Gastrocnemius medialis (tissue), 4 donors: ENCODE data around the gene DTWD2. TPM values are rescaled to one million over a fixed set of nuclear protein-coding genes. Genes with fewer than 3 reads are reported as not detected.
"Not testable (repeated sequence)": the region's sequence is repeated elsewhere in the genome, so short reads cannot be mapped to it uniquely, and the experiment has no call there.

Experiments
- ATAC-seq, 2 donors: fragments of 150-250 bp; one replicate each; pipeline ENCODE4 v1.9.1; 2016
- DNase-seq, 2 donors: peaks; one replicate each; pipeline ENCODE4 v3.0.0-alpha.2; 2019
- H3K27ac ChIP-seq, 4 donors: fragments of 200-600 bp; sonication (generic); 1 replicate in 1 of 4; 2 replicates in 3 of 4; pipeline ENCODE4 v1.5.1; 2016 to 2018; ENCODE audit warnings: mild to moderate bottlenecking in 2 of 4, moderate library complexity in 1 of 4
- H3K27me3 ChIP-seq, 3 donors: fragments of 200-600 bp; sonication (generic) in 2 of 3; 1 replicate in 1 of 3; 2 replicates in 2 of 3; pipeline versions ENCODE4 v1.5.1 to v1.6.0; 2016 to 2019; ENCODE audit warnings: mild to moderate bottlenecking in 1 of 3, moderate library complexity in 1 of 3
- H3K36me3 ChIP-seq, 2 donors: fragments of 200-600 bp; sonication (generic) in 1 of 2; one replicate each; pipeline ENCODE4 v1.5.1; 2017 to 2018
- H3K4me1 ChIP-seq, 2 donors: fragments of 200-600 bp; sonication (generic) in 1 of 2; one replicate each; pipeline ENCODE4 v1.5.1; 2016 to 2017; ENCODE audit warnings: mild to moderate bottlenecking in 2 of 2
- H3K4me3 ChIP-seq, 4 donors: fragments of 200-600 bp; sonication (generic) in 3 of 4; 1 replicate in 1 of 4; 2 replicates in 3 of 4; pipeline ENCODE4 v1.5.1; 2016 to 2019; ENCODE audit warnings: mild to moderate bottlenecking in 2 of 4
- H3K9me3 ChIP-seq, 3 donors: fragments of 200-600 bp; sonication (generic) in 2 of 3; 1 replicate in 1 of 3; 2 replicates in 2 of 3; pipeline ENCODE4 v1.5.1; 2016 to 2019
- POLR2A ChIP-seq, 2 donors: fragments of 450-650 bp; IDR thresholded peaks; one replicate each; pipeline ENCODE4 v1.6.1; 2017; ENCODE audit warnings: antibody characterized with exemption in 2 of 2, mild to moderate bottlenecking in 2 of 2, moderate library complexity in 2 of 2
- in situ Hi-C, 4 donors: fragments of 200-750 bp; cut with MboI; loops; one replicate each; pipeline versions ENCODE4 v1.15.0 to v1.8.0; 2017; ENCODE audit warnings: low sequenced_read_pairs in 4 of 4
- intact Hi-C: fragments of 100-400 bp; cut with DNase I; formaldehyde crosslinking; loops from one replicate; pipeline ENCODE4 v1.15.1; 2023; ENCODE audit warnings: low total_unique reads
- total RNA-seq, 4 donors: library from RNA; depleted of rRNA; stranded (reverse); fragments of >200 nt; gene quantifications; one replicate each; pipeline versions ENCODE4 v1.1.0 to v1.2.3, GENCODE V29; 2016
- TF ChIP-seq, protein P1 (sequence below), 5 experiments: fragments of 450-650 bp in 3 of 5; fragments of 200-600 bp in 2 of 5; sonication (generic) in 2 of 5; IDR thresholded peaks in 4 of 5; conservative IDR thresholded peaks in 1 of 5; 1 replicate in 4 of 5; 2 replicates in 1 of 5; pipeline ENCODE4 v1.5.1; 2016 to 2019; ENCODE audit warnings: antibody characterized with exemption in 5 of 5, mild to moderate bottlenecking in 3 of 5, moderate library complexity in 3 of 5

The DTWD2 gene
- total RNA-seq, 4 donors from 2014 or later = 2.5 to 19.2 (median 8.0) TPM

DNA sequence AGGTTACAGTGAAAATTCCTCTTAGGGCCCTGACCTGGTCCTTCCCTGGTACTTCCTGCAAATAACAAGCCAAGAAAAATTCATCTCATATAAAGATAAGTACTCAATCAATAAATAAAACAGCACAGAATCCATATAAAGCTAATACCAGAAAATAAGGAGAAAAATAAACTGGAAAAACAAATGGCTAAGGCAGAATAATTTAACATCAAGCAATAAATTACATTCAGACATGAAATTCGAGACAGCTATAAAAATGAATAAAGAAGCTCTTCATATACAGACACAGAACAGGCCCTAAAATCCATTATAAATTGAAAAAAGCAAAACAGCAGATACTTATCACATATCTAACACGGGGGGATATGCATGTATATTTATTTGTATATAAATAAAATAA lies 99.2 kb downstream of the DTWD2 start:
- DNase-seq (no peak), ATAC-seq (no peak)
- no peaks in the 10 kb centered on the region for H3K4me1 ChIP-seq
- in situ Hi-C loops = no loop called here
- H3K27me3 ChIP-seq = no peaks in the 10 kb centered on the region
- no peaks in the 10 kb centered on the region for H3K9me3 ChIP-seq
- no peak for TF ChIP-seq POLR2A (IDR thresholded peaks at IDR 0.05)
- TF ChIP-seq, protein P1, sequence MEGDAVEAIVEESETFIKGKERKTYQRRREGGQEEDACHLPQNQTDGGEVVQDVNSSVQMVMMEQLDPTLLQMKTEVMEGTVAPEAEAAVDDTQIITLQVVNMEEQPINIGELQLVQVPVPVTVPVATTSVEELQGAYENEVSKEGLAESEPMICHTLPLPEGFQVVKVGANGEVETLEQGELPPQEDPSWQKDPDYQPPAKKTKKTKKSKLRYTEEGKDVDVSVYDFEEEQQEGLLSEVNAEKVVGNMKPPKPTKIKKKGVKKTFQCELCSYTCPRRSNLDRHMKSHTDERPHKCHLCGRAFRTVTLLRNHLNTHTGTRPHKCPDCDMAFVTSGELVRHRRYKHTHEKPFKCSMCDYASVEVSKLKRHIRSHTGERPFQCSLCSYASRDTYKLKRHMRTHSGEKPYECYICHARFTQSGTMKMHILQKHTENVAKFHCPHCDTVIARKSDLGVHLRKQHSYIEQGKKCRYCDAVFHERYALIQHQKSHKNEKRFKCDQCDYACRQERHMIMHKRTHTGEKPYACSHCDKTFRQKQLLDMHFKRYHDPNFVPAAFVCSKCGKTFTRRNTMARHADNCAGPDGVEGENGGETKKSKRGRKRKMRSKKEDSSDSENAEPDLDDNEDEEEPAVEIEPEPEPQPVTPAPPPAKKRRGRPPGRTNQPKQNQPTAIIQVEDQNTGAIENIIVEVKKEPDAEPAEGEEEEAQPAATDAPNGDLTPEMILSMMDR (IDR thresholded peaks at IDR 0.05 in 4 of 5, conservative IDR thresholded peaks at IDR 0.05 in 1 of 5) = no peak
- intact Hi-C loops = no loop called here
- no peaks in the 10 kb centered on the region for H3K36me3 ChIP-seq
- H3K4me3 ChIP-seq = no peak overlapping the region
- H3K27ac ChIP-seq = no peak overlapping the region

DNA sequence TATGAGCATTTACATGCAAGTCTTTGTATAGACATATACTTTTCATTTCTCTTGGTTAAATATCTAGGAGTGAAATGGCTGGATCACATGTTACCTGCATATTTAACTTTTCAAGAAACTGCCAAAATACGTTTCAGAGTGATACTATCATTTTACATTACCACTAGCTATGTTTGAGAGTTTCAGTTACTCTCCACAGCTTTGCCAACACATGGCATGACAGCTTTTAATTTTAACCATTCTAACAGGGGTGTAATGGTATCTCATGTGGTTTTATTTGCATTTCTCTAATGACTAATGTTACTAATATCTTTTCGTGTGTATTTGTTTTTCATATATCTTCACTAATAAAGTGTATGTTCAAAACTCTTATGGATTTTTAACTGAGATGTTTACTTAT lies 99.8 kb downstream of the DTWD2 start:
- H3K4me1 ChIP-seq = no peaks in the 10 kb centered on the region
- intact Hi-C loops (no loop called here), in situ Hi-C loops (no loop called here)
- DNase-seq (no peak), ATAC-seq (no peak)
- H3K27me3 ChIP-seq = no peaks in the 10 kb centered on the region
- no peaks in the 10 kb centered on the region for H3K9me3 ChIP-seq
- H3K27ac ChIP-seq = no peak overlapping the region
- no peaks in the 10 kb centered on the region for H3K36me3 ChIP-seq
- H3K4me3 ChIP-seq = no peak overlapping the region
- TF ChIP-seq, protein P1 (IDR thresholded peaks at IDR 0.05 in 4 of 5, conservative IDR thresholded peaks at IDR 0.05 in 1 of 5) = no peak
- TF ChIP-seq POLR2A (IDR thresholded peaks at IDR 0.05) = no peak

DNA sequence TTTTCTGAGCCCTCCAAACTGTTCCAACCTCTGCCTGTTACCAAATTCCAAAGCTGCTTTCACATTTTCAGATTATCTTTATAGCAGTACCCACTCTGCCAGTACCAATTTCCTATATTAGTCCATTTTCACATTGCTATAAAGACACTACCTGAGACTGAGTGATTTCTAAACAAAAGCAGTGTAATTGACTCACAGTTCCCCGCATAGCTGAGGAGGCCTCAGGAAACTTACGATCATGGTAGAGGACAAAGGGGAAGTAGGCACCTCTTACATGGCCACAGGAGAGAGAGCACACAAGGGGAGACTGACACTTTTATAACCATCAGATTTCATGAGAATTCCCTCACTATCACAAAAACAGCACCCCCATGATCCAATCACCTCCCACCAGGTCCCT lies 105.0 kb downstream of the DTWD2 start:
- H3K9me3 ChIP-seq = no peaks in the 10 kb centered on the region
- DNase-seq (no peak), ATAC-seq (no peak)
- TF ChIP-seq, protein P1 (IDR thresholded peaks at IDR 0.05 in 4 of 5, conservative IDR thresholded peaks at IDR 0.05 in 1 of 5) = no peak
- TF ChIP-seq POLR2A (IDR thresholded peaks at IDR 0.05) = no peak
- no peaks in the 10 kb centered on the region for H3K4me1 ChIP-seq
- H3K27ac ChIP-seq = no peak overlapping the region
- intact Hi-C loops (no loop called here), in situ Hi-C loops (no loop called here)
- no peaks in the 10 kb centered on the region for H3K27me3 ChIP-seq
- H3K36me3 ChIP-seq = no peaks in the 10 kb centered on the region
- H3K4me3 ChIP-seq = no peak overlapping the region

DNA sequence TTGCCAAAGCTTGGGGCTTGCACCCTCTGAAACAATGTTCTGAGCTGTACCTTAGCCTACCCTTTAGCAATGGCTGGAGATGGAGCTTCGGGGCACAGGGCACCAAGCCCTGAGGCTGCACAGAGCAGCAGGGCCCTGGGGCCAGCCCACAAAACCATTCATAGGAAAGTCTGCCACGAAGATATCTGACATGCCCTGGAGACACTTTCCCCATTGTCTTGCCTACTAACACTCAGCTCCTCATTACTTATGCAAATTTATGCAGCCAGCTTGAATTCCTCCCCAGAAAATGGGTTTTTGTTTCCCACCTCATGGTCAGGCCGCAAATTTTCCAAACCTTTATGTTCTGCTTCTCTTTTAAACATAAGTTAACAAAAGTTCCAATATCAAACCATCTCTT lies 105.7 kb downstream of the DTWD2 start:
- ATAC-seq (no peak), DNase-seq (no peak)
- no peak for TF ChIP-seq POLR2A (IDR thresholded peaks at IDR 0.05)
- TF ChIP-seq, protein P1 (IDR thresholded peaks at IDR 0.05 in 4 of 5, conservative IDR thresholded peaks at IDR 0.05 in 1 of 5) = no peak
- Histone ChIP-seq H3K27ac (no peak overlapping the region), H3K9me3 (peaks cover 0 to 6% (median 0%) of the 10 kb centered on the region in 3 donors), H3K27me3 (no peaks in the 10 kb centered on the region), H3K4me3 (no peak overlapping the region), H3K4me1 (no peaks in the 10 kb centered on the region), H3K36me3 (no peaks in the 10 kb centered on the region)
- intact Hi-C loops = no loop called here
- in situ Hi-C loops = no loop called here

DNA sequence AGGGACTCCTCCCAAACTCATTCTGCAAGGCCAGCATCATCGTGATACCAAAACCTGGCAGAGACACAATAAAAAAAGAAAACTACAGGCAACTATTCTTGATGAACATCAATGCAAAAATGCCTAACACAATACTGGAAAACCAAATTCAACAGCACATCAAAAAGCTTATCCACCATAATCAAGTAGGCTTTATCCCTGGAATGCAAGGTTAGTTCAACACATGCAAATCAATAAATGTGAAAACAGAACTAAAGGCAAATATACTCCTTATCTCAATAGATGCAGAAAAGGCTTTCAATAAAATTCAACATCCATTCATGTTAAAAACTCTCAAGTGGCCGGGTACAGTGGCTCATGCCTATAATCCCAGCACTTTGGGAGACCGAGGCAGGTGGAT lies 111.5 kb downstream of the DTWD2 start:
- in situ Hi-C loops, H3K36me3 ChIP-seq, ATAC-seq, intact Hi-C loops, DNase-seq, H3K27me3 ChIP-seq, H3K27ac ChIP-seq, H3K4me1 ChIP-seq, H3K4me3 ChIP-seq: not testable (repeated sequence)
- peaks cover 0 to 11% (median 0%) of the 10 kb centered on the region in 3 donors for H3K9me3 ChIP-seq
